Measurements from ENCODE around the gene NRF1.

NRF1 gene

GRCh38 chr7:129686063-129686462 lies 74.5 kb downstream of the NRF1 start:
- no peak for DNase-seq

DNA sequence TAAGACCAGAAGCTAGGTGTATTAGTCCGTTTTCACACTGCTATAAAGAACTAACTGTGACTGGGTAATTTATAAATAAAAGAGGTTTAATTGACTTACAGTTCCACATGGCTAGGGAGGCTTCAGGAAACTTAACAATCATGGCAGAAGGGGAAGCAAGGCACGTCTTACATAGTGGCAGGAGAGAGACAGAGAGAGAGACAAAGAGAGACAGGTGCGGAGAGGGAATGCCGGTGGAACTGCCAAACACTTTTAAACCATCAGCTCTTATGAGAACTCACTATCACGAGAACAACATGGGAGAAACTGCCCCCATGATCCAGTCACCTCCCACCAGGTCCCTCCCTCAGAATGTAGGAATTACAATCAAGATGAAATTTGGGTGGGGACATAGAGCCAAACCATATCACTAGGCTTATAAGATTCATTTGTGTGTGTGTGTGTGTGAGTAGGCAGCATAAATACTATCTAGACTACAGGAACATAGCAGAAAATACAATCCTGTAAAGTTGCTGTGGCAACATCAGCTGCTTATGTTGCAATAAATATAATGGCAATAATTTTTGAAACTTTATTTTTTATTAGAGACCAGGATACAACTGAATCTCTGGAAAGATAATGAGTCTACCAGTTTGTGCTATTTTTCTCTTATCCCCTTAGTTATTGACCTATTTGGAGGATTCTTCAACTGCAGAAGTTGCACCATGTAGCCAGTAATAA lies 77.1 kb downstream of the NRF1 start:
- DNase-seq, result no peak

GRCh38 chr7:129689995-129690581 lies 78.6 kb downstream of the NRF1 start:
- no peak for DNase-seq

GRCh38 chr7:129690701-129691100 lies 79.2 kb downstream of the NRF1 start:
- no peak for DNase-seq

GRCh38 chr7:129698516-129699418 lies 87.2 kb downstream of the NRF1 start:
- DNase-seq, result no peak

DNA sequence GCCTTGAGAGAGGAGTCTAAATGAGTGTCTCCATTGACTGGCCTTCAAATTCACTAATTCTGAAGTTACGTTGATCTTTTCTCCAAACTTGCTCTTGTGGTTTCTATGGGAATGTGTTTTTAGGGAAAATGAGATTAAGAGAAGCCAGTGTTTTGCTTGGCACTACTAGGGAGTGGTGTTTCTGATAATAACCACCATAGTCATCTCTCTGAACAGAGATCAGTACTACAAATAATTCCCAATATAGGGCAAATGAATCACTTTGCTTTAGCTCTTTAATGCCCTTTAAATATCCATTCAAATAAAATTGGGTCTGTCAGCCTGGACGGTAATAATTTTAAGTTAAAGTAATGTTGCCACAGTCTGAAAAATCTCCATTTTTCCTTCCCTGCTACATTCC lies 90.8 kb downstream of the NRF1 start:
- no peak for DNase-seq

DNA sequence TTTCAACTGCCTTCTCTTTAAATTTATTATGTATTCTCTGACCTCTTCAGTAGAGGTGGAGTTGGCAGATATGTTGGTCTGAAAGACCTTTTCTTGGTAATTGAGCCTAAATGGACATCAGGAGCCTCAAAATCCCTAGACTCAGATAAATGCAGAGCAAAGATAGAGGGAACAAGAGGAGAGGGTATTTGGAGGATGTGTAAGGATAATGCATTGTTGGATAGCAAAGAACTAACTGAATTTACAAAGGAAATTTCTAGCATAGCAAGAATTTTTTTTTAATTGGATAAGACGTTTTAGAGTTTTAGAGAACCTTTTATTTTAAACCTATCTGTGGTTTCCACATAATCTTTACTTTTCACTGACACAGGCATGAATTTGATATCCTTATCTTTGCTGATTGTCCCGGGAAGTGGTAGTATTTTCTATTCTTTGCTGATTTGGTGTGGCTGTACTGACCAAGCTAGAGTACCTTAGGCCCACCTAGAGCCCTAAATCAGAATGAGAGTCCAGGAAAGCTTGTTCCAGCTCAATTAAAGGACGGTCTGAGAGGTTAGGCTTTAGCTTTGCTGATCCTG lies 91.3 kb downstream of the NRF1 start:
- no peak for DNase-seq

- no peak for DNase-seq
These were observed 92.2 kb downstream of the NRF1 start for GRCh38 chr7:129703751-129704150.

GRCh38 chr7:129707910-129708499 lies 96.5 kb downstream of the NRF1 start:
- no peak for DNase-seq

DNA sequence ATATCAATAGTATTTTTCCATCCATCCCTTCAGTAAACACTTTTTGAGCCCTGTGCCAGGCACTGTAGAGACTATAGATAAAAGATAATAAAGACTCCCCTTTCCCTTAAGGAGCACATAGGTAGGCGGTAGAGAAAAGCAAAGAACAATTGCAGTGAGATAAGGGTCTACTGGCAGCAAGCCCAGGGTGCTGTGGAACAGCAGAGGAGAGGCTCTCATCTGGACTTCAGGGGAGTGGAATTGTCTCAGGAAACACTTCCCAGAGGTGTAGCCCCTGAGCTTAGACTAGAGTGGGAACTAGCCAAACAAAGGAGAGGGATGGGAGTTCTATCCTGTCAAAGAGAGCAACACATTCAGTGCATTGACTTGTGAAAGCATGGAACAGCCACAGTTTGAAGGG lies 102.0 kb downstream of the NRF1 start:
- no peak for DNase-seq

- no peak for DNase-seq
These were observed 103.1 kb downstream of the NRF1 start for GRCh38 chr7:129714514-129715063.

- peak; percentile 13 for DNase-seq
These were observed 108.6 kb downstream of the NRF1 start for GRCh38 chr7:129719980-129720732.

GRCh38 chr7:129721068-129721467 lies 109.5 kb downstream of the NRF1 start:
- DNase-seq, result peak; percentile 50

DNA sequence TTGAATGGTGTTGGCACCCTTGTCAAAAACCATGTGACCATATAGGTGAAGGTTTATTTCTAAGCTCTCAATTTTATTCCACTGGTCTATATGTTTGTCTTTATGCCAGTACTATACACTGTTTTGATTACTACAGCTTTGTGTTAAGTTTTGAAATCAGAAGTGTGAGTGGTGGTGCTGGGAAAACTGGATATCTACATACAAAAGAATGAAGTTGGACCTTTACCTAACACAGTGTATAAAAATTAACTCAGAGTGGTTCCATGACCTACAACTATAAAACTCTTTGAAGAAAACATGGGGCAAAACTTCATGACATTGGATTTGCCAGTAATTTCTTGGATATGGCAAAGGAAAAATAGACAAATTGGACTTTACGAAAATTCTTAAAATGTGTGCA lies 112.2 kb downstream of the NRF1 start:
- DNase-seq, result no peak

DNA sequence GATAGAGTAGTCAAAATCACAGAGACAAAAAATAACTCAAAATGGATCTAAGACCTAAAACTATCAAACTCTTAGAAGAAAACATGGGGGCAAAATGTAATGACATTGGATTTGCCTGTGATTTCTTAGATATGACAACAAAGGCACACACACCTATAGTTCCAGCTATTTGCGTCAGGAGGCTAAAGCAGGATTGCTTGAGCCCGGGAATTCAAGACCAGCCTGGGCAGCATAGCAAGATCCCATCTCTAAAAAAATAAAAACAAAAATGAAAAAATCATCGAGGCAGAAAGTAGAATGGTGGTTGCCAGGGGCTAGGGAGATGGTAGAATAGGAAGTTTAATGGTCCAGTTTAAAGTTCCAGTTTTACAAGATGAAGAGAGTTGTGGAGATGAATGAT lies 113.3 kb downstream of the NRF1 start:
- no peak for DNase-seq

- DNase-seq, result no peak
These were observed 117.5 kb downstream of the NRF1 start for GRCh38 chr7:129728875-129729467.

DNA sequence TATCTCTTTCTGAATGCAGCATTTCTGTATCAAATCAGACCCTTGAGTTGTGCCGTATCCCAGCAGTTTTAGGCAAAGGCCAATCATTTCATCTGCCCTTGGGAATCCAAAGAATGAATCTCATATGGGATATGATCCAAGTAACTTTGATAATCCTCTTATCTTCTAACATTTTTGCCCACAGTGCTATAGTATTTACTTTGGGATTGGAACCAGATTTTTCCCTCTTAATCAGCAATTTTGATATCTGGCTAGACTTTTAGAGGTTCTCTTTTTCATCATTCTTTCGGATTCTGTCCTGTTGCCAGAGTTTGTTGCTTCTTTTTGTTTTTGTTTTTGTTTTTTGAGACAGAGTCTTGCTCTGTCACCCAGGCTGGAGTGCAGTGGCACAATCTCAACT lies 118.0 kb downstream of the NRF1 start:
- DNase-seq, result no peak

GRCh38 chr7:129730159-129730558 lies 118.6 kb downstream of the NRF1 start:
- no peak for DNase-seq

DNA sequence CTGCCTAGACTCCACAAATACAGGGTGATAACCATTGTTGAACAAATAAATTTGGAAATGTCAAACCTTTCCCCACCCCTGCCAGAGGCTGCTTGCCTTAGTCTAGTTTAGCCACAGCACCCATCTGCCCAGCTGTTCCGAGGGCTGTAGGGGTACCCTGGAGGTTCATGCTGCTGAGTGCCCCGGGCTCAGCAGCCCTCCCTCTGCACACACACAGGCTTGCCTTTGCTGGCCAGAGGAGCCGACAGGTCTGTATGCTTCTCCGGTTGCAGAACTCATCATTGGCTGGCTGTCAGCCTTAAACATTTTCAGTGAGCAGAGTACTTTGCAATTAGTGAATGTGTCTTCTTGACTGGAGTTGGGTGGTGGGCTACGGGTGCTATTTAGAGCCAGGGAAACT lies 122.9 kb downstream of the NRF1 start:
- DNase-seq, result no peak

DNA sequence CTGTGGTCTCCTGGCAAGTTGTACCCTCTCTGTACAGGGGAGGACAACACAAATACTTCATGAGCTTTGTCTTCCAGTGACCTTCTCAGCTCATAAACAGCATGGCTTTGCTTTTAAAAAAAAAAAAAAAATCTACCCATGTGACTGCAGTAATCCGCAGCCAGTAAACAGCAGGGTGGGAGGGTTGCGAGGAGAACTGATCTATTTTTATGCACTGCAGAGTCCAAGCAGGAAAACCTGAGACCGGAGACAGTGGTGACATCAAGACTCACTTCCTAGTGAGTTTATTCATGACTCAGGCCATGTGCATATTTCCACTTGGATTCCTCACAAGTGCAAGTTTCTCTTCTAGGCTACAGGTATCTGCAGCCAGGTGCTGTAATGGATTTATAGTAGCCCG lies 127.9 kb downstream of the NRF1 start:
- DNase-seq, result no peak

DNA sequence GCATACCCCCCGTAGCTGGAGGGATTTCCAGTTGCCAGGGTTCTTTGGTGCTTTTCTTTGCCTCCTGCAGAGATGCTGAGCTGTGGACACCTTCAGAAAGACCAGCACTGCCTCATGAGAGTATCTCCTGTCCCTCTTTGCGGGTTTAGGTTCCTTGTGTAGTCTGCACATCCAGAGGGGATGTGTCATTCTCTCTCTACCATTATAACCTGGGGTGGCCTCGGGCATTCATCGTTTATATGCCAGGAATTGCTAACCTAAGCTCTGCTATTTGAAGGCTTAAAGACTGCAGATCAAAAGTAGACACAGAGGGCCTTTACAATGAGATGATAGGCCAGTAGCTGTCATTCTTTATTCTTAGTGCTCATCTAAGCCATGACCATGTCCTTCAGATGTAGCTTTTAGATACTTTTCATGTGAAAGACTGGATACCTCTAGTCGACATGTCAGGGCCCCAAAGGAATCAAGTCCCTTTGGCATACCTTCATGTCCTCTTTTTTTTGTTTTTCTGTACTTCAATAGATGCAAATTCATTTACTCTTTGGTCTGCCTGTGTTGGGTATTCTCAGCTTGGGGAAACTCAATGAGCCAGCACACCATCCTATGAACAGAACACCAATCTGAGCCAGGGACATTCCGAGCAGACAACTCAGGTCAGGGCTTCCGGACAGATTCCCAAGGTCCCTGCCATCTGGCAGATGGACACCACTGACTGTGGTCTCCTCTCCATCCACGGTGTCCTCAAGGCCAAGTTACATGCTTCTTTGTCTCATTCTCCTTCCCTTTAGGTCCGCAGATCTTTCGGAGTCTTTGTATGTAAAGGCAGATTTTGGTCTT lies 129.3 kb downstream of the NRF1 start:
- DNase-seq, result no peak

All from MV-4-11 (cell line).